ENCODE results near the gene MAP6D1.
"Not testable (repeated sequence)": the region's sequence is repeated elsewhere in the genome, so short reads cannot be mapped to it uniquely, and the experiment has no call there.

Gene MAP6D1

GRCh38 chr3:183782576-183783276 is 42.7 kb downstream of the MAP6D1 start:
- ChIA-PET CTCF (interaction anchor here (1.1 to 1.5 kb wide), 3 partner anchors 16 to 102 kb away, joined by 3 to 5 read pairs (median 4); partner anchors contain the start of gene PARL), POLR2A (no interaction called here)
- no peak for TF ChIP-seq CTCF (IDR thresholded peaks at IDR 0.05; ENCODE audit: control extremely low read depth, extremely low read depth, low read depth, missing control alignments)
- DNase-seq (ENCODE audit: extremely low spot score), result no peak

- POLR2A ChIA-PET, result no interaction called here
Observed at GRCh38 chr3:183781246-183781645, 44.1 kb downstream of the MAP6D1 start.

GRCh38 chr3:183779896-183780465 is 45.4 kb downstream of the MAP6D1 start:
- TF ChIP-seq CTCF (IDR thresholded peaks at IDR 0.05; ENCODE audit: control extremely low read depth, extremely low read depth, low read depth, missing control alignments), result no peak
- POLR2A ChIA-PET, result interaction anchor here (0.6 kb wide), 1 partner anchor 92 kb away, joined by 3 read pairs; no protein-coding TSS in a partner anchor
- CTCF ChIA-PET, result interaction anchor here (2.8 kb wide), 1 partner anchor 13 kb away, joined by 11 read pairs; no protein-coding TSS in a partner anchor
- DNase-seq (ENCODE audit: extremely low spot score), result no peak

More at GRCh38 chr3:183781246-183781645, 44.1 kb downstream of the MAP6D1 start:
- no peak for DNase-seq (ENCODE audit: extremely low spot score)
- CTCF ChIA-PET, result interaction anchor here (1.1 to 2.8 kb wide), 5 partner anchors 9 to 312 kb away, joined by 3 to 11 read pairs (median 4); partner anchors contain the start of gene PARL
- TF ChIP-seq CTCF (IDR thresholded peaks at IDR 0.05; ENCODE audit: control extremely low read depth, extremely low read depth, low read depth, missing control alignments), result no peak

GRCh38 chr3:183777016-183777618 is 48.3 kb downstream of the MAP6D1 start:
- ChIA-PET CTCF (no interaction called here), POLR2A (no interaction called here)
- DNase-seq (ENCODE audit: extremely low spot score), result no peak
- TF ChIP-seq CTCF (IDR thresholded peaks at IDR 0.05; ENCODE audit: control extremely low read depth, extremely low read depth, low read depth, missing control alignments), result no peak

- DNase-seq (ENCODE audit: extremely low spot score); POLR2A ChIA-PET: not testable (repeated sequence)
- CTCF ChIA-PET, result interaction anchor here (3.0 kb wide), 1 partner anchor 11 kb away, joined by 19 read pairs; no protein-coding TSS in a partner anchor
Observed at GRCh38 chr3:183776451-183776850, 48.9 kb downstream of the MAP6D1 start.

- TF ChIP-seq CTCF (IDR thresholded peaks at IDR 0.05; ENCODE audit: control extremely low read depth, extremely low read depth, low read depth, missing control alignments), result no peak
- ChIA-PET CTCF (interaction anchor here (3.0 kb wide), 1 partner anchor 10 kb away, joined by 19 read pairs; no protein-coding TSS in a partner anchor), POLR2A (no interaction called here)
- DNase-seq (ENCODE audit: extremely low spot score), result no peak
Observed at GRCh38 chr3:183775781-183776180, 49.6 kb downstream of the MAP6D1 start.

Data from GM10248 (cell line).